ENCODE results near the gene MAP4K2.

The MAP4K2 gene

DNA sequence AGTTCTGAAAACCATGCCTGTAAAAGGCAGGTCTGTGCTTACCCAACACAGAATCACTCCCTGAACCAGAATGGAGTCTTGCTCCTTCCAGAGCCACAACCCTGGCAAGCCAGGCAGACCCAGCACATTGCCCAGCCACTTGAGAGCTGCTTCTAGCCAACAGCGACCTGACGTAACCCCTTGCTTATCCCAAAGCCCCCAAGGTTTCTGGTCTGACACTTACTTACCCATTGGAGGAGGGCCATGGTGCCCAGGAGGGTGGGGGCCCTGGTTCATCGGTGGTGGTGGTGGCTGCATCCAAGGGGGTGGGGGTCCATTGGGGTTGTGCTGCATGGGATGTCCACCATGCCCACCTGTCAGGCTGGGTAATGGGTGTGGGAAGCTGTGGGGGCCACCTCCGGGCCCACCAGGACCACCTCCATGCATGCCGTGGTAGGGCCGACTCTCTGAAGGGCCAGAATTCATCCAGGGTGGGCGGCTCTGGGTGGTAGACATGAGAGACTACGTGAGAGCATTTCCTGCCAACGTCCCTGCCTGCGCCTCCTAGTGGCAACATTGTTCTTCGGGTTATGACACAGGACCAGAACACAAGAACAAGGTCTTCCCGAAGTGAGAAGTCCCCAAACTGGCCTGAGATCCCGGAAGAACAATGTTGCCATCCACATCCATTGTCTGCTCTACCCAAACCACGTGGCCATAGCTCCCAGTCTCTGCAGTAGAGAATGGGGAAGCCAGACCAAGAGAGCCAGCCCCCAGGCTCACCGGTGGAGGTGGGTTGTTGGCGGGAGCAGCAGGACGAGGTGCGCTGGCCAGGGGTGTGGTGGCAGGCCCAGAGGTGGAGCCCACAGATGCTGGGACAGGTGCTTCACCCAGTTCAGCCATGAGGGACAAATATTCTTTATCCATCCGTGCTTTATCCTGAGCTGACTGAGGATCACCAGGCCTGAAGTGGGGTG, 35.4 kb downstream of the MAP4K2 start:
- peak; percentile 70 for DNase-seq (ENCODE audit: low read depth)

- DNase-seq (ENCODE audit: low read depth) = no peak
Observed at GRCh38 chr11:64766881-64767280, 36.1 kb downstream of the MAP4K2 start.

DNA sequence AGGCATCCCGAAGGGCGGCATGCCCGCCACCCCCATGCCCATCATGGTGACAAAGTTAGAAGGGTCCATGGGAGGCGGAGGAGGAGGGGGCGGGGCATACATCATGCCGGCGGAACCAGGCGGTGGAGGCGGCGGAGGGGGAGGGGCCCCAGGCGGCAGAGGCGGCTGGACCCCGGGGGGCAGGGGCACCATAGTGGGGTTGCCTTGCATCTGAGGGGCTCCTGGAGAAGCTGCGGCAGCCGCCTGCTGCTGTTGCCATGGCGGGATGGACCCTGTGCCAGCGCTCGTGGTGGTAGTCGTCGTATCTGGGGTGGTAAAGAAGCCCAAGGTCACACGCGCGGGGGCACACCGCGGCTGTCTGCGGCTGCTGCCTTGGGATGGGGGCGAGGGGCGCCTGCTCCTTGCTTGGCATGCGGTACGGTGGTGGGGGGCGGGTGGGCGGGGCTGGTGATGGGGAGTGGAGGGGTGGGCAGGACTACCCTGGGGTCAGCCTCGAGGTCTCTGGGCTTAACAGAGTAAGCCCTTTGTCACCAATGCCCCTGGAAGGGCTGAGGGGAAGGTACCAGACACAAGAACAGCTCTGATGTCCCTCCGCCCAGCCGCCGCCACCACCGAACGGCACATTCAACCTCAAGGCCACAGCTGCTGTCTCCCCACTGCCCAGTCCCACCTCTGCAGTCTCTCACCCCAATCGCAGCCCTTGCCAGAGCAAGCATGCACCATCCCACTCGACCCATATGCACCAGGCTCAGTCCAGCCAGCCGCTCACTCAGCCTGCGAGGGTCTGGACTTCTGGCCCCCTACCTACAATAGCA, 37.0 kb downstream of the MAP4K2 start:
- DNase-seq (ENCODE audit: low read depth) = no peak

DNA sequence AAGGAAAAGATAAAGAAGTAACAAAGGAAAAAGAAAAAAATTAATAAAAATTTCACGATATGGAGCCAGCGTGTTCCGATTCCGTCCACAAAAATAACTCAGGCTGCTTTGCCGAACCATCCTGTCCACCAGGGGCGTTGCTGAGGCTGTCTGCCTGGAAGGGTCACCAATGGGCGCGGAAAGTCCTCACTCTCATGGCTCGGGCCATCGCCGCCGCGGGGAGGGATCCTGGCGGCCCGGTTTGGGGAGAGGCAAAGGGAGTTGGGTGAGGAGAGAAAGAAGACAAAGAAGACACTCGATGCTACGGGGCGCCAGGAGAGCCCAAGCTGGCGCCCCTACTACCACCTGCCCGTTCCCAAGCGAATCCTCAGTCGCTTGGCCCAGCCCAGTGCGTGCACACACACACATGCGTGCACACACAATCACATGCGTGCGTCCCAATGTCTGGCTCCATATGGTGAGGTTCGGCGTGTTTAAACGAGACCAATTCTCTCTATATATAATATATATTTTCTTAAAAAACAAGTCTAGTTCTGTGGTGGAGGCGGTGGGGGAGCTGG, 37.6 kb downstream of the MAP4K2 start:
- DNase-seq (ENCODE audit: low read depth) = no peak

GRCh38 chr11:64764753-64765152, 38.3 kb downstream of the MAP4K2 start:
- no peak for DNase-seq (ENCODE audit: low read depth)

- no peak for DNase-seq (ENCODE audit: low read depth)
Observed at GRCh38 chr11:64764040-64764611, 38.9 kb downstream of the MAP4K2 start.

DNA sequence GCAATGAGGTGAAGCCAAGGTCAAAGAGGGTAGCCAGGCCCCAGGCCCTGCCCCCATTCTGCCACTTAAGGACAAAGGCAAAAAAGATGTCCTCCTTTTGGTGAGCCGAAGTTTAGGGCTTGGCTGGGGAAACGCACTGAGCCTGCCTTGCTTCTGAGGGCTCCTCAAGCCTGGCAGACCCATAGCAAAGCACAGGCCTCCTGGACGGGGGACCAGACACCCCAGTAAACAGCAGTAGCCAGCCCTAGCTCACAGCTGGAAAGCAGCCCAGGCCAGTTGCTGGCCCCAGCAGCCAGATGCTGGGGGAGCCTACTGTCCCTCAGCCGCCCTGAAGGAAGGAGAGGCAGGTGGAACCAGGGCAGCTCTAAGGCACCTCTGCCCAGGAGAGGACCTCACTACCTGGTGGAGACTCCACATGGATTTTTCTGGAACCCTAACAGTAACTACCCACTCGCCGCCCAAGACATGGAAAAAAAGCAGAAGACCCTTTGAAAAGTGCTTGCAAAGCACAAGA, 39.4 kb downstream of the MAP4K2 start:
- no peak for DNase-seq (ENCODE audit: low read depth)

DNA sequence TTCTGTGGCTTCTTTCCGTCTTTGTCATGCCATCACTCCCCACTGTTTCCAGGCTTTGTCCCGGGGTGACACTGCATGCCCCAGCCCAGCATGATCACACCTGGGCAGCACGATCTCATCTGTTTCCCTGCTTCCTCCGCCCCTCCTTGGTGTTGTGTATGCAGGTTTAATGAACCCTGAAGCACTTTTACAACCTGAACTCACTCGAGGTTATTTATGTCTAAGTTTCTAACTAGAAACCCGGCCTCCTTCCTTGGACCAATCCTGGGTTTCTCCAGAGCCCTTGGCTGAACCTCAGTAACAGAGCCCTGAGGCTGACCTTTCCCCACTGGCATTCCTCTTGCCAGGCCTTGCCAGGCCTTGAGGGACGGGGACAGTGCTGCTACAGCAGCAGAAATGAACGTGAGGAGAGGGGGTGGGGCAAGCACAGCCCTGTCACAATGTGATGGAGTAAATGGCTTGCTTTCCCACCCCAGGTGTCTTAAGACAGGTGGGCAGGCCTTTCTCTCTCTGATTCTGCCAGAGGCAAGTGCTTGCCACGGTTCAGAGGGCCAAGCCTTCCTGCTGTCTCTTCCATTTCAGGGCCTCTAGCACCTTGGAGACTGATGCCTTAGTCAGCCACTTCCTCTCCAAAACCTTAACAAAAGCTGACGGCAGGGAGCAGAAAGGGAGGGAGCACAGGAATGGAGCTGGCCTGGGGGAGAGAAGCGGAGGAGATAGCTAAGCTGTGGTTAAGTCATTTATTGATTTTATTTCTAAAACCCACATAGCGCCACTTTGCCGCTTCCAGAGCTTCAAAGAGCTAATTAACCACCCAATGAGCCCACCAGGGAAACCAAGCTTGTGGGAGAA, 40.1 kb downstream of the MAP4K2 start:
- no peak for DNase-seq (ENCODE audit: low read depth)

GRCh38 chr11:64762277-64762673, 40.7 kb downstream of the MAP4K2 start:
- no peak for DNase-seq (ENCODE audit: low read depth)

DNA sequence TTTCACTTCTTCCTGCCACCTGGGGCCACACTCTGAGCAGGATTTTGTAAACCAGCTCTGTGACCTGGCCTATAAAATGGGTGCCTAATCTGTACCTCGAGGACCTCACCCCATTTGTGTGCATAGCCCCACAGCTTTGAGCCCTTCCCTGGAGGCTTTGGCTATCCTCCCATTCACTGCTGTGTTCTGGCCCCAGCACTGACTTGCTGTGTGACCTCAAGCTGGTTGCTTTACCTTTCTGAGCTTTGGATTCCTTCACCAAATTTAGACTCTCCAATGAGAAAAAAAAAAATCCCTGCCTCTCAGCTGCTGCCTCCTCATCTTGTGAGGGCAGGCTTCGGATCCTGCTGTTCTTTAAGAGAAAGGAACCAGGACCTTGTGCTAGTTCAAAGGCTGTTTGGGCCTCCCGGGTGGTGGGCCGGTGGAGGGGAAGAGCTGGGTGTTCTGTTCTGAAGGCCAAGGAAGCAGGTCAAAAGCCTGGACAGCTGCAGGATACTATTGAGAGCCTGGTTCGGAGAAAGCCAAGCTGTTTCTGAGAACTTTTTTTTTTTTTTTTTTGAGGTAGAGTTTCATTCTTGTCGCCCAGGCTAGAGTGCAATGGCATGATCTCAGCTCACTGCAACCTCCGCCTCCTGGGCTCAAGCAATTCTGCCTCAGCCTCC, 42.1 kb downstream of the MAP4K2 start:
- no peak for DNase-seq (ENCODE audit: low read depth)

DNA sequence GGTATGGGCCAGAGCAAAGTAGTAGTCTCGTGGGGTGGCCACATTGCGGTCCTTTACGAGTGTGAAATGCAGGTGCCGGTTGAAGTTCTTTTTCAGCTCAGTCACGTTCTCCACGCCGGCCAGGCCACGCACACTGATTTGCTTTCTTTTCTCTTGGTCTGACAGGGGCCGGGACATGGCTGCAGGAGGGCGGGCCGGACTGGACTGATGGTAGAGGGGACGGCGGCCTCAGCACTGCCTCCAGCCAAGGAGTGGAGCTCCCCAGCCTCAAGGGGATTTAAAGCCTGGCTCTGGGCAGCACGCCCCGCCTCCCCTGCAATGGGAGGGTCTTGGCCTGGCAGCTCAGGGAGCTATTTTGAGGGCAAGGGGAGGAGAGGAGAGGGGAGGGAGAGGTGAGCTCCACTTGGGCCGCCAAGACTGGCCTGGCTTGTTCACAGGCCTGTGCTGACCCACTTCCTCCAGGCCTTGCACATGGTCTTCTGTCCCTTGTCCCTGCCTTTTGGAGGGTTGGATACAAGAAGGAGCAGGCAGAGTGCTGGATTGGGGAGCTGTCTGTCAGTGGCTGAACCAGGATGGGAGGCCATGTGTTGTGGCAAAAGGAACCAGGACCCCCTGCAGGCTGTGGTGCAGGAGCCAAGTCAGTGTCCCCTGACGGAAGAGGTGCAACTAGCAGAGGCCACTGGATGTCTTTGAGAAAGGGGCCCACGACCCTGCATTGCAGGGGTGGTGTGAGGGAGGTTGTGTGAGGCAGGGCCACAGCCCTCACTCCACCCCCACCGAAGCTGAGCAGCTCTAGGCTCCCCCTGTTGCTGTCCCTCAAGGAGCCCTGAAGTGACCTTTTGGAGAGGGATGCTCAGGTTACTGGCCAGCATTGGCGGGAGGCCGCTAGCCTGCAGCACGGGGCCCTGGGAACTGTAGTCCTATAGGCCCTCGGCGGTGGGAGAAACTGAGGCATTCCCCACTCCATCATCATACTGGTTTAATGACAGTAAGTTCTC, 43.0 kb downstream of the MAP4K2 start, which contains the start of gene PYGM:
Gene PYGM, minus strand, starts transcription at position 253 of the 998 bp plus-strand sequence. Its CDS starts 76 bp downstream, at position 177.
- DNase-seq (ENCODE audit: low read depth) = no peak

GRCh38 chr11:64759131-64759721, 43.8 kb downstream of the MAP4K2 start:
- DNase-seq (ENCODE audit: low read depth) = no peak

DNA sequence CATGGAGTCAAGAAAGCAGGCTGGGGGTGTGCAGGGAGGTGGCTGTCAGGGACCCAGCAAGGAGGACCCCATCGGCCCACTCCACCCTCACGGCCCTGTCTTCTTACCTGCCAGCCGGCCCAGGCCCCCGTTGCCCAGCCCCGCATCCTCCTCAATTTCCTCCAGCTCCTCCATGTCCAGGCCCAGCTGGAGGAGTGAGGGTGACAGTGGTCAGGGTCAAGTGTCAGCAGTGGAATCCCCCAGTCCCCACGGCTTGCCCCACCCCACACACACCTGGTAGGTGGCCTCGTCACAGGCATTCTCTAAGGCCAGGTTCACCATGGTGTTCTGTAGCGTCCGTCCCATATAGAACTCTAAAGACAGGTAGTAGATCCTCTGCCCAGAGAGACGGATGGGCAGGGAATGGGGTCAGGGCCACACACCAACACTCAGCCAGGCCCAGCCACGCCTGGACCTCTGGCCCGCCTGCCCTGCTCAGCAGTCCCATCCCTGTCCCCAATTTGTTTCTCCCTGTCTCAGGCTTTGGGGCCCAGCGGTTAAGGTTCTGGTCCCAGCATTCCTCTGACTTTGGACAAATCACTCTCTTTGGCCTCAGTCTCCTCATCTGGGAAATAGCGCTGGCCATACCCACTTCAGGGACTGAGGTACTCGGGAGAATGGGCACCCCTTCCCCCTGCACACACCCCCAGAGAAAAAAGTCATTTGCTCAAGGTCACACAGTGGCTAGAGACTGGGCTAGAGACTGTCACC, 44.5 kb downstream of the MAP4K2 start:
- no peak for DNase-seq (ENCODE audit: low read depth)

- DNase-seq (ENCODE audit: low read depth) = no peak
Observed at GRCh38 chr11:64757549-64758329, 45.3 kb downstream of the MAP4K2 start.

- no peak for DNase-seq (ENCODE audit: low read depth)
Observed at GRCh38 chr11:64755681-64756361, 47.2 kb downstream of the MAP4K2 start.

DNA sequence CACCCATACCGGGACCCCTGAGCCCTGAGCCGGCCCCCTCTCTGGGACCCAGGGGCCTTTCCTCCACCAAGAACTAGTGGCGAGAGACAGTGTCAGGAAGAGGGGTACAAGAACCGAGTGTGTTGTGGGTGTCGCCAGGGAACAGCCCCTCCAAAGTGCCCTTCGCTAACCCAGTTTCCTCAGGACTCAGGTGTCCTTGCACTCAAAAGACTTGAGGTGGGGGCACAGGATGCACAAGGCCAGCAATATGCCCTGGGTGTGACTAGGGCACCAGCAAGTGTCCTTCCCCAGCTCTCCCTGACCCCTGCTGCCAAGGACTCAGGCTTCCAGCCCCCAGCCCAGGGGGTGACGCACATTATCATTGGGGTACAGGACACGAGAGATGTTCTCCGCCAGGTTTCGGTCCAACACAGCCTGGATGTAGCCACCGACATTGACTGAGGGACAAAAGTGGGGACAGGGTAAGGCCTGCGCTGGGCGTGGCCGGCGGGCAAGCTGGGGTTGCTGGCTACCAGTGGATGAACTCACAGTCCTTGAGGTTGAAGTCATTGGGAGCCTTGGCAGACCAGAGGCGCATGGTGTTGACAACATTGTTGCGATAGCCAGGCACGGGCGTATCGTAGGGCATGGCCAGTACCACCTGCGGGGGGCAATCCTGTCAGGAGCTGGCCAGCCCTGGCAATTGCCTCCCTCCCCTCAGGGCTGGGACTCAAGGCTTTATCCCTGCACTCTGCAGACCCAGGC, 47.9 kb downstream of the MAP4K2 start:
- no peak for DNase-seq (ENCODE audit: low read depth)

Data from activated T-cell treated with anti-CD3 and anti-CD28 coated beads for 24 hours (primary cell).